Measurements from ENCODE around the gene ASPSCR1.

DNA sequence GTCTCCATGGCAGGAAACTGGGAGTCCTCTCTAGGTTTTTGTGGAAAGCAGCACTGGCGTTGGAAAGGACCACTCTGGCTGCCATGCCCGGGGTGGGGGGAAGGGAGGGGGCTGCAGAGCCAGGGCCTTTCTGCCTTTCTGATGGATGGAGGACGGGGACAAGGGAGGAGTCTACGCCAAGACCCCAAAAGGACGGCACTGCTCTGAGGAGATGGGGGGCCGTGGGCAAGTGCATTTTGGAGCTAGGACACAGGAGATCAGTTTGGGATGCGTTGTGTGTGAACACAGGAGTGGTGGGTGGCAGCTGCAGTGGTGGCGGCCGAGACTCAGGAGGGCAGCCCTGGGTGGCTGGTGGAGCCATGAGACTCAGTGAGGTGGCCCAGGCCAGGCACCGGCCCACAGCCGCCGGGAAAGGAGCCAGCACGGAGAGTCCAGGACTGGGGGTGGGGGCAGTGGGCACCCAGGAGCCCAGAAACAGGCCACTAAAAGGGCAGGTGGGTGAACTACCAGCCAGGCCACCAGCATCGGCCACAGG is 43.2 kb downstream of the ASPSCR1 start:
- no peak for TF ChIP-seq POLR2A (IDR thresholded peaks at IDR 0.05; ENCODE audit: low read length)
- TF ChIP-seq GATA1 (IDR thresholded peaks at IDR 0.05; ENCODE audit: low read depth, low read length): no peak

Measured in erythroblast (primary cell).